NCI-H1105 treated with DMSO at 0.1 percent for 48 hours (cell line): ENCODE measurements around the gene CEP112.
"Not testable (repeated sequence)": the region's sequence is repeated elsewhere in the genome, so short reads cannot be mapped to it uniquely, and the experiment has no call there.

Experiments used
- DNase-seq: peaks from one replicate; lab custom pipeline; 2025; lab: John Stamatoyannopoulos, UW

CEP112 gene

GRCh38 chr17:65681763-65682162, 510.2 kb downstream of the CEP112 start:
- not testable (repeated sequence) for DNase-seq

- peak; percentile 31 for DNase-seq
These were observed 512.6 kb downstream of the CEP112 start for GRCh38 chr17:65679165-65679845.

GRCh38 chr17:65678546-65678945, 513.4 kb downstream of the CEP112 start:
- no peak for DNase-seq

- no peak for DNase-seq
These were observed 514.0 kb downstream of the CEP112 start for GRCh38 chr17:65677932-65678331.

- no peak for DNase-seq
These were observed 517.5 kb downstream of the CEP112 start for GRCh38 chr17:65674246-65675045.

- DNase-seq: no peak
These were observed 521.1 kb downstream of the CEP112 start for GRCh38 chr17:65670667-65671371.

- DNase-seq: no peak
These were observed 523.7 kb downstream of the CEP112 start for GRCh38 chr17:65668211-65668610.

- no peak for DNase-seq
These were observed 524.3 kb downstream of the CEP112 start for GRCh38 chr17:65667656-65668055.

- DNase-seq: no peak
These were observed 525.0 kb downstream of the CEP112 start for GRCh38 chr17:65666876-65667321.

GRCh38 chr17:65665966-65666365, 526.0 kb downstream of the CEP112 start:
- no peak for DNase-seq

- no peak for DNase-seq
These were observed 527.2 kb downstream of the CEP112 start for GRCh38 chr17:65664696-65665095.

GRCh38 chr17:65664266-65664665, 527.7 kb downstream of the CEP112 start:
- DNase-seq: no peak

GRCh38 chr17:65662196-65662595, 529.7 kb downstream of the CEP112 start:
- DNase-seq: no peak

- no peak for DNase-seq
These were observed 531.0 kb downstream of the CEP112 start for GRCh38 chr17:65660947-65661346.

GRCh38 chr17:65660078-65660477, 531.9 kb downstream of the CEP112 start:
- no peak for DNase-seq

GRCh38 chr17:65659512-65659911, 532.4 kb downstream of the CEP112 start:
- no peak for DNase-seq

- no peak for DNase-seq
These were observed 534.6 kb downstream of the CEP112 start for GRCh38 chr17:65657251-65657828.

GRCh38 chr17:65656390-65657250, 535.3 kb downstream of the CEP112 start:
- DNase-seq: no peak

- DNase-seq: no peak
These were observed 536.2 kb downstream of the CEP112 start for GRCh38 chr17:65655706-65656105.

- DNase-seq: no peak
These were observed 547.4 kb downstream of the CEP112 start for GRCh38 chr17:65644545-65644944.

- DNase-seq: peak; percentile 86
These were observed 553.5 kb downstream of the CEP112 start for GRCh38 chr17:65638221-65638975.
